OCI-LY3 (cell line): ENCODE measurements around the gene AASDH.

Experiments used
- H2AFZ ChIP-seq: fragments of 200-600, 300-600 bp; shearing (Covaris generic); 2 replicates; pipeline ENCODE4 v1.6.0; 2014; ENCODE audit warnings: antibody characterized with exemption, low read depth, low read length
- H3K27ac ChIP-seq: fragments of 200-600, 300-600 bp; sonication (generic); 2 replicates; pipeline ENCODE4 v1.5.1; 2014; ENCODE audit warnings: mild to moderate bottlenecking, low read length, moderate library complexity, mixed read lengths
- H3K27me3 ChIP-seq: fragments of 200-600, 300-600 bp; sonication (generic); 2 replicates; pipeline ENCODE4 v1.6.1; 2014; ENCODE audit warnings: low read depth, low read length, mixed read lengths
- H3K36me3 ChIP-seq: fragments of 200-600, 300-600 bp; sonication (generic); replicated peaks from 2 replicates; pipeline ENCODE3; 2014; ENCODE audit warnings: low read depth, low read length, mixed read lengths
- H3K4me1 ChIP-seq: fragments of 300-600, 200-600 bp; sonication (generic); 2 replicates; pipeline ENCODE4 v1.6.1; 2014; ENCODE audit warnings: low read length, mixed read lengths
- H3K4me2 ChIP-seq: fragments of 200-600, 300-600 bp; sonication (generic); 2 replicates; pipeline ENCODE4 v1.6.1; 2014; ENCODE audit warnings: low read length, mixed read lengths
- H3K4me3 ChIP-seq: fragments of 300-600, 200-600 bp; sonication (generic); 2 replicates; pipeline ENCODE4 v1.5.1; 2014; ENCODE audit warnings: antibody characterized with exemption, mild to moderate bottlenecking, low read length, moderate library complexity
- H3K79me2 ChIP-seq: fragments of 300-600, 200-600 bp; shearing (Covaris generic); 2 replicates; pipeline ENCODE4 v1.6.1; 2014; ENCODE audit warnings: mild to moderate bottlenecking, low read length, mixed read lengths
- H3K9ac ChIP-seq: fragments of 300-600, 200-600 bp; shearing (Covaris generic); 2 replicates; pipeline ENCODE4 v1.6.0; 2014; ENCODE audit warnings: mild to moderate bottlenecking, low read length, moderate library complexity
- H3K9me3 ChIP-seq: fragments of 200-600, 300-600 bp; shearing (Covaris generic); 2 replicates; pipeline ENCODE4 v1.6.1; 2014; ENCODE audit warnings: low read length, mixed read lengths; ENCODE audit not compliant: insufficient read depth
- H4K20me1 ChIP-seq: fragments of 200-600, 300-600 bp; sonication (generic); 2 replicates; pipeline ENCODE4 v1.6.1; 2016; ENCODE audit warnings: low read length, mixed read lengths; ENCODE audit not compliant: insufficient read depth
- CTCF ChIP-seq: fragments of 200-600, 300-600 bp; sonication (generic); IDR thresholded peaks from 2 replicates; pipeline ENCODE4 v1.5.1; 2014; ENCODE audit warnings: antibody characterized with exemption, low read length, low read depth
- EZH2phosphoT487 ChIP-seq: fragments of 200-600 bp; shearing (Covaris generic); IDR thresholded peaks from 2 replicates; pipeline ENCODE4 v1.6.1; 2018; ENCODE audit warnings: antibody characterized with exemption, mixed run types, low read depth

AASDH gene

GRCh38 chr4:56314207-56314915 is 72.9 kb downstream of the AASDH start:
- TF ChIP-seq EZH2phosphoT487: no peak
- no peak for TF ChIP-seq CTCF
- no peaks in the 10 kb centered on the region for H4K20me1 ChIP-seq
- H3K36me3 ChIP-seq: no peaks in the 10 kb centered on the region
- no peaks in the 10 kb centered on the region for H3K79me2 ChIP-seq
- H3K27ac ChIP-seq: no peak overlapping the region
- H3K9me3 ChIP-seq: no peaks in the 10 kb centered on the region
- no peak overlapping the region for H2AFZ ChIP-seq
- H3K4me3 ChIP-seq: no peak overlapping the region
- H3K4me1 ChIP-seq: no peaks in the 10 kb centered on the region
- H3K27me3 ChIP-seq: no peaks in the 10 kb centered on the region
- H3K9ac ChIP-seq: no peak overlapping the region
- no peak overlapping the region for H3K4me2 ChIP-seq

- TF ChIP-seq EZH2phosphoT487 (no peak), CTCF (no peak)
- Histone ChIP-seq H3K4me1 (no peaks in the 10 kb centered on the region), H3K9ac (no peak overlapping the region), H3K9me3 (no peaks in the 10 kb centered on the region), H3K4me3 (no peak overlapping the region), H3K4me2 (no peak overlapping the region), H3K79me2 (no peaks in the 10 kb centered on the region), H2AFZ (no peak overlapping the region), H3K36me3 (no peaks in the 10 kb centered on the region), H4K20me1 (no peaks in the 10 kb centered on the region), H3K27ac (no peak overlapping the region), H3K27me3 (no peaks in the 10 kb centered on the region)
Observed at GRCh38 chr4:56313132-56313531, 74.2 kb downstream of the AASDH start.

GRCh38 chr4:56311299-56311975 is 75.9 kb downstream of the AASDH start:
- Histone ChIP-seq H3K9ac (no peak overlapping the region), H3K4me2 (no peak overlapping the region), H3K27ac (no peak overlapping the region), H3K27me3 (no peaks in the 10 kb centered on the region), H3K36me3 (no peaks in the 10 kb centered on the region), H3K79me2 (no peaks in the 10 kb centered on the region), H2AFZ (no peak overlapping the region), H3K4me1 (no peaks in the 10 kb centered on the region), H4K20me1 (no peaks in the 10 kb centered on the region), H3K9me3 (no peaks in the 10 kb centered on the region), H3K4me3 (no peak overlapping the region)
- TF ChIP-seq CTCF (no peak), EZH2phosphoT487 (no peak)

GRCh38 chr4:56310401-56311125 is 76.7 kb downstream of the AASDH start:
- no peak overlapping the region for H2AFZ ChIP-seq
- no peak overlapping the region for H3K27ac ChIP-seq
- no peak overlapping the region for H3K4me2 ChIP-seq
- H3K4me3 ChIP-seq: no peak overlapping the region
- H3K9me3 ChIP-seq: no peaks in the 10 kb centered on the region
- H3K27me3 ChIP-seq: no peaks in the 10 kb centered on the region
- H3K79me2 ChIP-seq: no peaks in the 10 kb centered on the region
- H4K20me1 ChIP-seq: no peaks in the 10 kb centered on the region
- no peaks in the 10 kb centered on the region for H3K4me1 ChIP-seq
- TF ChIP-seq CTCF: no peak
- no peak for TF ChIP-seq EZH2phosphoT487
- H3K36me3 ChIP-seq: no peaks in the 10 kb centered on the region
- H3K9ac ChIP-seq: no peak overlapping the region
